CD14-positive monocyte (primary cell): ENCODE results near the gene CNOT10. TPM values are rescaled to one million over a fixed set of nuclear protein-coding genes. Genes with fewer than 3 reads are reported as not detected.
A peak's percentile ranks its signal among the peaks of the same experiment; 100 is the strongest.

Experiments
- DNase-seq, 3 donors: peaks; one replicate each; pipeline ENCODE4 v3.0.0-alpha.2; 2011 to 2022
- H2AFZ ChIP-seq: 2 replicates; pipeline ENCODE4 v1.6.0; 2012; ENCODE audit warnings: mild to moderate bottlenecking, low read depth, low read length, inconsistent platforms; ENCODE audit not compliant: insufficient read depth, poor library complexity, severe bottlenecking
- H3K27ac ChIP-seq, 2 donors: 1 replicate in 1 of 2; 2 replicates in 1 of 2; pipeline ENCODE4 v1.5.1; 2012 to 2013; ENCODE audit warnings: low read length in 2 of 2, control low read depth in 1 of 2, inconsistent platforms in 1 of 2, low read depth in 1 of 2, mild to moderate bottlenecking in 1 of 2
- H3K27me3 ChIP-seq, 2 donors: one replicate each; pipeline versions ENCODE4 v1.6.0 to v1.6.1; 2011 to 2013; ENCODE audit warnings: low read length in 2 of 2; ENCODE audit not compliant: control insufficient read depth in 2 of 2, insufficient read depth in 2 of 2
- H3K36me3 ChIP-seq, 2 donors: replicated peaks in 1 of 2; 1 replicate in 1 of 2; 2 replicates in 1 of 2; pipeline versions ENCODE4 v1.5.1 to v1.6.1; 2012 to 2013; ENCODE audit warnings: low read length in 2 of 2, control low read depth in 1 of 2, inconsistent platforms in 1 of 2, mild to moderate bottlenecking in 1 of 2; ENCODE audit not compliant: insufficient read depth in 2 of 2, control insufficient read depth in 1 of 2
- H3K4me1 ChIP-seq, 2 donors: 1 replicate in 1 of 2; 2 replicates in 1 of 2; pipeline versions ENCODE4 v1.5.1 to v1.6.1; 2012 to 2013; ENCODE audit warnings: low read length in 2 of 2, control low read depth in 1 of 2, inconsistent platforms in 1 of 2, mild to moderate bottlenecking in 1 of 2, moderate library complexity in 1 of 2; ENCODE audit not compliant: insufficient read depth in 2 of 2, control insufficient read depth in 1 of 2
- H3K4me2 ChIP-seq: replicated peaks from 2 replicates; pipeline ENCODE3; 2012; ENCODE audit warnings: low read length, moderate library complexity, mild to moderate bottlenecking; ENCODE audit not compliant: poor library complexity, severe bottlenecking; ENCODE audit errors: extremely low read depth
- H3K4me3 ChIP-seq, 3 experiments: fragments of 200-600 bp in 1 of 3; sonication (generic) in 1 of 3; replicated peaks in 1 of 3; 1 replicate in 2 of 3; 2 replicates in 1 of 3; pipeline ENCODE4 v1.5.1; 2011 to 2013; ENCODE audit warnings: low read length in 3 of 3, mild to moderate bottlenecking in 3 of 3, control low read depth in 2 of 3, low read depth in 2 of 3, inconsistent platforms in 1 of 3, moderate library complexity in 1 of 3
- H3K79me2 ChIP-seq: 2 replicates; pipeline ENCODE4 v1.6.0; 2012; ENCODE audit warnings: mild to moderate bottlenecking, control low read depth, inconsistent platforms, low read length, moderate library complexity; ENCODE audit not compliant: insufficient read depth
- H3K9ac ChIP-seq: 2 replicates; pipeline ENCODE4 v1.6.0; 2017; ENCODE audit warnings: low read length, mild to moderate bottlenecking; ENCODE audit not compliant: insufficient read depth, poor library complexity, severe bottlenecking
- H3K9me3 ChIP-seq, 2 donors: replicated peaks in 1 of 2; 1 replicate in 1 of 2; 2 replicates in 1 of 2; pipeline versions ENCODE4 v1.5.1 to v1.6.1; 2012 to 2013; ENCODE audit warnings: low read length in 2 of 2, control low read depth in 1 of 2; ENCODE audit not compliant: control insufficient read depth in 1 of 2, insufficient read depth in 1 of 2
- H4K20me1 ChIP-seq: 2 replicates; pipeline ENCODE4 v1.6.0; 2012; ENCODE audit warnings: mild to moderate bottlenecking, low read length, control low read depth, moderate library complexity; ENCODE audit not compliant: insufficient read depth
- H3K27ac Mint-ChIP-seq, 7 donors: one replicate each; pipeline ENCODE4 v1.8.0; 2020; ENCODE audit warnings: mild to moderate bottlenecking in 7 of 7, mixed read lengths in 7 of 7, moderate library complexity in 6 of 7, inconsistent platforms in 2 of 7
- H3K27me3 Mint-ChIP-seq, 3 donors: one replicate each; pipeline ENCODE4 v1.8.0; 2021 to 2022; ENCODE audit warnings: low read depth in 3 of 3, mild to moderate bottlenecking in 3 of 3, mixed read lengths in 3 of 3, moderate library complexity in 3 of 3, inconsistent platforms in 1 of 3
- H3K36me3 Mint-ChIP-seq, 2 donors: one replicate each; pipeline ENCODE4 v1.8.0; 2020; ENCODE audit warnings: mixed read lengths in 2 of 2, inconsistent platforms in 1 of 2, mild to moderate bottlenecking in 1 of 2
- H3K4me1 Mint-ChIP-seq: one replicate; pipeline ENCODE4 v1.8.0; 2020; ENCODE audit warnings: mild to moderate bottlenecking, mixed read lengths
- H3K4me3 Mint-ChIP-seq, 2 donors: one replicate each; pipeline ENCODE4 v1.8.0; 2020; ENCODE audit warnings: mild to moderate bottlenecking in 2 of 2, mixed read lengths in 2 of 2, moderate library complexity in 1 of 2
- H3K9me3 Mint-ChIP-seq, 7 donors: one replicate each; pipeline ENCODE4 v1.8.0; 2020 to 2022; ENCODE audit warnings: mixed read lengths in 7 of 7, mild to moderate bottlenecking in 6 of 7, moderate library complexity in 6 of 7, inconsistent platforms in 2 of 7
- WGBS: methylation state at CpG from one replicate; pipeline ENCODE4 v1.1.5; 2013; ENCODE audit warnings: missing lambda C conversion rate; ENCODE audit not compliant: insufficient coverage; 5-methylcytosine and 5-hydroxymethylcytosine counted together
- intact Hi-C, 2 donors: fragments of 100-400 bp; cut with micrococcal nuclease; formaldehyde crosslinking; loops; one replicate each; pipeline versions ENCODE4 v1.15.0 to v1.15.1; 2023
- polyA plus RNA-seq, 3 donors: library from polyadenylated mRNA; depleted of rRNA in 1 of 3; unstranded in 2 of 3; stranded (reverse) in 1 of 3; fragments of 300-500 nt in 2 of 3; fragments of >200 nt in 1 of 3; fragmentation: Illumina TruSeq in 2 of 3; gene quantifications; 1 replicate in 2 of 3; 2 replicates in 1 of 3; pipeline ENCODE4 v1.2.3, GENCODE V29; 2012 to 2021
- TF ChIP-seq, protein P1 (sequence below): fragments of 200-600 bp; IDR thresholded peaks from one replicate; pipeline ENCODE4 v1.8.0; 2022; ENCODE audit warnings: antibody characterized with exemption, mild to moderate bottlenecking

Gene CNOT10
- polyA plus RNA-seq, 3 donors, result 17.9 to 21.5 (median 19.6) TPM

- Histone ChIP-seq H3K36me3 (peaks cover 73 to 93% of the 10 kb centered on the region in 2 donors), H4K20me1 (no peaks in the 10 kb centered on the region), H3K27me3 (no peaks in the 10 kb centered on the region), H3K79me2 (no peaks in the 10 kb centered on the region), H3K4me2 (no peak overlapping the region), H3K9me3 (no peaks in the 10 kb centered on the region), H3K4me1 (no peaks in the 10 kb centered on the region), H3K9ac (no peak overlapping the region), H2AFZ (no peak overlapping the region), H3K4me3 (no peak overlapping the region), H3K27ac (no peak overlapping the region)
- H3K27me3 Mint-ChIP-seq, result peaks cover 0 to 1% (median 0%) of the 10 kb centered on the region in 3 donors
- peaks cover 72 to 89% of the 10 kb centered on the region in 2 donors for H3K36me3 Mint-ChIP-seq
- H3K4me1 Mint-ChIP-seq, result peaks cover 1% of the 10 kb centered on the region
- TF ChIP-seq, protein P1, sequence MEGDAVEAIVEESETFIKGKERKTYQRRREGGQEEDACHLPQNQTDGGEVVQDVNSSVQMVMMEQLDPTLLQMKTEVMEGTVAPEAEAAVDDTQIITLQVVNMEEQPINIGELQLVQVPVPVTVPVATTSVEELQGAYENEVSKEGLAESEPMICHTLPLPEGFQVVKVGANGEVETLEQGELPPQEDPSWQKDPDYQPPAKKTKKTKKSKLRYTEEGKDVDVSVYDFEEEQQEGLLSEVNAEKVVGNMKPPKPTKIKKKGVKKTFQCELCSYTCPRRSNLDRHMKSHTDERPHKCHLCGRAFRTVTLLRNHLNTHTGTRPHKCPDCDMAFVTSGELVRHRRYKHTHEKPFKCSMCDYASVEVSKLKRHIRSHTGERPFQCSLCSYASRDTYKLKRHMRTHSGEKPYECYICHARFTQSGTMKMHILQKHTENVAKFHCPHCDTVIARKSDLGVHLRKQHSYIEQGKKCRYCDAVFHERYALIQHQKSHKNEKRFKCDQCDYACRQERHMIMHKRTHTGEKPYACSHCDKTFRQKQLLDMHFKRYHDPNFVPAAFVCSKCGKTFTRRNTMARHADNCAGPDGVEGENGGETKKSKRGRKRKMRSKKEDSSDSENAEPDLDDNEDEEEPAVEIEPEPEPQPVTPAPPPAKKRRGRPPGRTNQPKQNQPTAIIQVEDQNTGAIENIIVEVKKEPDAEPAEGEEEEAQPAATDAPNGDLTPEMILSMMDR, result no peak
- DNase-seq, result no peak
- H3K9me3 Mint-ChIP-seq, result no peaks in the 10 kb centered on the region
- no peak overlapping the region for H3K27ac Mint-ChIP-seq
- no peak overlapping the region for H3K4me3 Mint-ChIP-seq
- intact Hi-C loops, result no loop called here
Observed at GRCh38 chr3:32713181-32713580, 28.2 kb downstream of the CNOT10 start.

DNA sequence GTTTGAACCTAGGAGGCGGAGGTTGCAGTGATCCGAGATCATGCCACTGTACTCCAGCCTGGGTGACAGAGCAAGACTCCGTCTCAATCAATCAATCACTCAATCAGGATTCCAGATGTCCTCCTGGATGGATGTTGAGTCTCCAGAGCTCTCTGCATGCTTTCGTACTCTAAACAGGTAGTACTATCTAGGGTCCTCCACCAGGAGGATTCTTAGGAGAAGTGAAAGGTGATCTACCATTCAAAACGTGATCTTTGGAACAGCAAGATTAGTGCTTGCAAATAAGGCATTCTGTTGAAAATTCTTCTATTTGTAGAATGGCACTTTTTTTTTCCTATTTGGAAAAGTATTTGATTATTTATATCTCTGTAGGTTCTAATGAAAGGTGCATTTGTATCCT is 34.3 kb downstream of the CNOT10 start:
- Histone ChIP-seq H3K9ac (no peak overlapping the region), H2AFZ (no peak overlapping the region), H3K79me2 (no peaks in the 10 kb centered on the region), H3K27me3 (no peaks in the 10 kb centered on the region), H3K27ac (no peak overlapping the region), H3K4me1 (no peaks in the 10 kb centered on the region), H3K4me2 (no peak overlapping the region), H3K36me3 (peaks cover 64 to 80% of the 10 kb centered on the region in 2 donors), H3K9me3 (no peaks in the 10 kb centered on the region), H4K20me1 (no peaks in the 10 kb centered on the region), H3K4me3 (no peak overlapping the region)
- 88% methylated on average over 3 of the region's 5 CpGs for WGBS
- TF ChIP-seq, protein P1, result no peak
- DNase-seq, result no peak
- H3K9me3 Mint-ChIP-seq, result no peaks in the 10 kb centered on the region
- peaks cover 48 to 90% of the 10 kb centered on the region in 2 donors for H3K36me3 Mint-ChIP-seq
- peak overlapping the region in 1 of 7 donors; percentile 68 for H3K27ac Mint-ChIP-seq
- no peaks in the 10 kb centered on the region for H3K4me1 Mint-ChIP-seq
- intact Hi-C loops, result no loop called here
- H3K27me3 Mint-ChIP-seq, result no peaks in the 10 kb centered on the region
- no peak overlapping the region for H3K4me3 Mint-ChIP-seq
